HepG2 (cell line): ENCODE results near the gene COQ5. TPM values are rescaled to one million over a fixed set of nuclear protein-coding genes. Genes with fewer than 3 reads are reported as not detected.

ENCODE experiments used
- ATAC-seq: fragments of 200-7000 bp; cut with Tn5 transposase; 3 replicates; pipeline ENCODE4 v1.9.1; 2020; ENCODE audit warnings: mild to moderate bottlenecking, moderate library complexity
- BruUV-seq: library from RNA; stranded (reverse); fragments of 400-500 nt; replicated peaks from 2 replicates; lab custom pipeline; 2021; lab: Mats Ljungman, UMichigan
- CTCF ChIA-PET: fragments of 300-600 bp; formaldehyde crosslinking; extraction: SDS; loops from one replicate; lab custom pipeline; 2021; ENCODE audit warnings: low total read pairs, inconsistent platforms, low intra/inter-chr PET ratio; lab: Yijun Ruan, JAX
- POLR2A ChIA-PET: fragments of 350-600 bp; sonication (Branson Sonifier 250); formaldehyde crosslinking; loops from one replicate; lab custom pipeline; 2020; ENCODE audit warnings: antibody characterized with exemption, inconsistent platforms; lab: Yijun Ruan, JAX
- DNase-seq: peaks from one replicate; pipeline ENCODE4 v3.0.0-alpha.2; 2015; ENCODE audit warnings: low spot score
- FAIRE-seq: peaks from 3 replicates; lab custom pipeline; 2011; peaks lifted over from hg19 to GRCh38; lab: Jason Lieb, UNC
- H2AFZ ChIP-seq: one replicate; pipeline ENCODE4 v1.6.1; 2011; ENCODE audit warnings: low read length, inconsistent platforms
- H3K27ac ChIP-seq: fragments of 300-600 bp; 3 replicates; pipeline ENCODE4 v1.8.0; 2011; ENCODE audit warnings: mixed run types, mild to moderate bottlenecking, mixed read lengths, low read length, inconsistent platforms; ENCODE audit not compliant: insufficient read depth; ENCODE audit errors: extremely low read length
- H3K27me3 ChIP-seq, 2 experiments: fragments of 200-600 bp in 1 of 2; 2 replicates in 1 of 2; 3 replicates in 1 of 2; pipeline versions ENCODE4 v1.6.0 to v1.8.0; 2011; ENCODE audit warnings: low read length in 2 of 2, mild to moderate bottlenecking in 2 of 2, moderate library complexity in 2 of 2, inconsistent platforms in 1 of 2; ENCODE audit not compliant: insufficient read depth in 2 of 2, control insufficient read depth in 1 of 2
- H3K36me3 ChIP-seq, 2 experiments: fragments of 200-600 bp in 1 of 2; replicated peaks in 1 of 2; 2 replicates in 1 of 2; 3 replicates in 1 of 2; pipeline versions ENCODE4 v1.5.1 to v1.8.0; 2011; ENCODE audit warnings: low read length in 2 of 2, inconsistent platforms in 1 of 2; ENCODE audit not compliant: insufficient read depth in 2 of 2, control insufficient read depth in 1 of 2
- H3K4me1 ChIP-seq: 2 replicates; pipeline ENCODE4 v1.5.1; 2012; ENCODE audit warnings: low read length, inconsistent platforms; ENCODE audit not compliant: insufficient read depth
- H3K4me2 ChIP-seq: 2 replicates; pipeline ENCODE4 v1.6.0; 2011; ENCODE audit warnings: low read depth, low read length, inconsistent platforms
- H3K4me3 ChIP-seq, 3 experiments: fragments of 200-600 bp in 1 of 3; sonication (generic), shearing (Covaris generic) in 1 of 3; replicated peaks in 1 of 3; 2 replicates each; pipeline ENCODE4 v1.5.1; 2011 to 2016; ENCODE audit warnings: low read length in 3 of 3, inconsistent platforms in 2 of 3, low read depth in 2 of 3, mild to moderate bottlenecking in 2 of 3, control low read depth in 1 of 3, mixed read lengths in 1 of 3; ENCODE audit not compliant: insufficient read depth in 1 of 3
- H3K79me2 ChIP-seq: one replicate; pipeline ENCODE4 v1.6.1; 2011; ENCODE audit warnings: low read length, inconsistent platforms; ENCODE audit not compliant: insufficient read depth
- H3K9ac ChIP-seq: 2 replicates; pipeline ENCODE4 v1.6.0; 2011; ENCODE audit warnings: mild to moderate bottlenecking, low read depth, low read length, inconsistent platforms; ENCODE audit not compliant: insufficient read depth
- H3K9me3 ChIP-seq: 2 replicates; pipeline ENCODE4 v1.5.1; 2012; ENCODE audit warnings: mild to moderate bottlenecking, low read length
- H4K20me1 ChIP-seq: 2 replicates; pipeline ENCODE4 v1.6.0; 2011; ENCODE audit warnings: inconsistent platforms, mild to moderate bottlenecking, low read length, moderate library complexity; ENCODE audit not compliant: insufficient read depth
- ARNT2 ChIP-seq: sonication (generic); formaldehyde crosslinking; IDR thresholded peaks from 2 replicates; pipeline ENCODE4 v1.8.0; 2022; ENCODE audit warnings: mild to moderate bottlenecking, low read depth, missing genetic modification reagents, moderate library complexity
- FOXC1 ChIP-seq: sonication (generic); formaldehyde crosslinking; IDR thresholded peaks from 2 replicates; pipeline ENCODE4 v1.8.0; 2022; ENCODE audit warnings: mild to moderate bottlenecking, missing genetic modification reagents, borderline replicate concordance
- GLI4 ChIP-seq: sonication (generic); formaldehyde crosslinking; IDR thresholded peaks from 2 replicates; pipeline ENCODE4 v1.5.1; 2020; ENCODE audit warnings: missing genetic modification reagents, mild to moderate bottlenecking, moderate library complexity, borderline replicate concordance
- HIVEP1 ChIP-seq: sonication (generic); formaldehyde crosslinking; IDR thresholded peaks from 2 replicates; pipeline ENCODE4 v1.4.0; 2020; ENCODE audit warnings: mild to moderate bottlenecking, missing genetic modification reagents
- NFIC ChIP-seq: IDR thresholded peaks from 2 replicates; pipeline ENCODE4 v1.6.1; 2012; ENCODE audit warnings: mild to moderate bottlenecking, low read length, inconsistent platforms
- NFRKB ChIP-seq: fragments of 450-650 bp; IDR thresholded peaks from 2 replicates; pipeline ENCODE4 v1.6.1; 2017
- PCBP2 ChIP-seq: fragments of 200-400 bp; formaldehyde crosslinking; optimal IDR thresholded peaks from 2 replicates; pipeline ENCODE3; 2018; ENCODE audit warnings: low read length, low read depth; ENCODE audit not compliant: poor library complexity, severe bottlenecking
- SP4 ChIP-seq: sonication (generic); formaldehyde crosslinking; IDR thresholded peaks from 2 replicates; pipeline ENCODE4 v1.8.1; 2023; ENCODE audit warnings: mild to moderate bottlenecking, missing genetic modification reagents
- TBX2 ChIP-seq: sonication (generic); formaldehyde crosslinking; IDR thresholded peaks from 2 replicates; pipeline ENCODE4 v1.5.0; 2020; ENCODE audit warnings: missing genetic modification reagents, mild to moderate bottlenecking, borderline replicate concordance
- ZNF12 ChIP-seq: sonication (generic); formaldehyde crosslinking; IDR thresholded peaks from 2 replicates; pipeline ENCODE4 v1.5.0; 2020; ENCODE audit warnings: missing genetic modification reagents
- ZNF256 ChIP-seq: sonication (generic); formaldehyde crosslinking; conservative IDR thresholded peaks from 2 replicates; pipeline ENCODE4 v1.4.0; 2020; ENCODE audit warnings: missing genetic modification reagents
- ZNF550 ChIP-seq: sonication (generic); formaldehyde crosslinking; IDR thresholded peaks from 2 replicates; pipeline ENCODE4 v1.4.0; 2020; ENCODE audit warnings: mild to moderate bottlenecking, missing genetic modification reagents, borderline replicate concordance
- ZNF670 ChIP-seq: sonication (generic); formaldehyde crosslinking; IDR thresholded peaks from 2 replicates; pipeline ENCODE4 v1.8.0; 2022; ENCODE audit warnings: mild to moderate bottlenecking, missing genetic modification reagents, borderline replicate concordance
- ZNF678 ChIP-seq: sonication (generic); formaldehyde crosslinking; IDR thresholded peaks from 2 replicates; pipeline ENCODE4 v1.4.0; 2020; ENCODE audit warnings: mild to moderate bottlenecking, missing genetic modification reagents
- ZNF7 ChIP-seq: IDR thresholded peaks from 2 replicates; pipeline ENCODE4 v1.6.1; 2016; ENCODE audit warnings: missing biosample characterization, missing genetic modification reagents
- ZNF766 ChIP-seq: sonication (generic); formaldehyde crosslinking; IDR thresholded peaks from 2 replicates; pipeline ENCODE4 v1.5.0; 2020; ENCODE audit warnings: missing genetic modification reagents, borderline replicate concordance
- WGBS: methylation state at CpG from one replicate; pipeline ENCODE4 v1.1.6; 2017; ENCODE audit warnings: low lambda C conversion rate; 5-methylcytosine and 5-hydroxymethylcytosine counted together
- in situ Hi-C: cut with HindIII; loops from 2 replicates; pipeline ENCODE4 v1.10.0; 2017; ENCODE audit warnings: low pct_unique_long_range_greater_than_20kb; ENCODE audit not compliant: extremely low pct_ligation_motif_present
- intact Hi-C: fragments of 100-400 bp; cut with micrococcal nuclease; formaldehyde crosslinking; loops from one replicate; pipeline ENCODE4 v1.10.0; 2022; ENCODE audit not compliant: unreplicated experiment
- polyA plus RNA-seq, 8 experiments: library from polyadenylated mRNA; depleted of rRNA in 3 of 8; stranded (reverse) in 7 of 8; unstranded in 1 of 8; fragments of >200 nt; fragmentation: Illumina TruSeq in 4 of 8; extraction: Trizol in 4 of 8; gene quantifications; 2 replicates each; pipeline versions ENCODE4 v1.2.1 to v1.2.3, GENCODE V29; 2011 to 2016; ENCODE audit warnings: low read depth in 4 of 8, missing spikeins in 1 of 8, mixed read lengths in 1 of 8; ENCODE audit not compliant: insufficient read depth in 1 of 8
- total RNA-seq, 5 experiments: library from RNA; depleted of rRNA; stranded (reverse); fragments of >200 nt; fragmentation: Illumina TruSeq; extraction: Trizol; gene quantifications; 2 replicates each; pipeline ENCODE4 v1.2.3, GENCODE V29; 2016; ENCODE audit warnings: low read depth in 1 of 5
- TF ChIP-seq, protein P1 (sequence below): sonication (generic); formaldehyde crosslinking; IDR thresholded peaks from 2 replicates; pipeline ENCODE4 v1.9.0; 2021; ENCODE audit warnings: mild to moderate bottlenecking, missing genetic modification reagents
- TF ChIP-seq, protein P2 (sequence below): sonication (generic); formaldehyde crosslinking; conservative IDR thresholded peaks from 2 replicates; pipeline ENCODE4 v1.4.0; 2020; ENCODE audit warnings: missing genetic modification reagents

Gene COQ5
- total and polyA plus RNA-seq, 2 of the 13 experiments (the other 11 are each of a cell fraction or from before 2014, with no cell fraction given) = 36.4 to 41.5 TPM

DNA sequence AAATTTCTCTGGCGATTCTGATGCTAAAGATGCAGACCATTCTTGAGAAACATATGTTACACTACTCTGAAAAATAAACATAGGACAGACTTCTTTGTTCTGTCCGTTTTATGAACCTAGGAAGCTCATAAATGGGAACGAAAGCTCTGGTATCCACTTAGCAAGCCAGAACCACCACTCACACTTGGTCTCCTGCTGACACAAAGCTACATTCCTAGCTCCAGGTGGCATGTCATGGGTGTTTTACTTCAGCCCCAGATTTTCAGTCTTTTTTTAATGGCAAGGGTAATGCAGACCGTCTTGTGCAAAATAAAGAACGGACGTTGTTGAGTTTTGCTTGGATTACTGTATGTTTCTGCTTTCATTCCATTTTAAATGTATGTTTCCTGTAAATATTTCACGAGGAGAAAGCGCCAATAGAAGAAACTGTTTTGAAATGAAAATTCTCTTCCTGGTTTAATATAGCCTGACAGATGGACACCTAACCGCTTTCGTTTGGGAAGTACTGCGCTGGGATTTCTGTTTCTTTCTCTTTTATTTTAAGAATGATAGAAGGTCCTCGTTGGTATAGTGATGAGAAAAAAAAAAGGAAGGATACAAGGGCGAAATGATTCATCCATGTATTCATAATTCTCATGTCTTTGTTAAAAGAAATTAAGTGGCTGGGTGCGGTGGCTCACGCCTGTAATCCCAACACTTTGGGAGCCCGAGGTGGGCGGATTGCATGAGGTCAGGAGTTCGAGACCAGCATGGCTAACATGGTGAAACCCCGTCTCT is 871 bp upstream of the COQ5 start:
- H2AFZ ChIP-seq = peak overlapping the region; percentile 72
- peak; percentile 81 for ATAC-seq
- ChIA-PET CTCF (no interaction called here), POLR2A (interaction anchor here (0.5 to 2.7 kb wide), 9 partner anchors 8 to 855 kb away, joined by 3 to 30 read pairs (median 9); partner anchors contain the start of genes DYNLL1, POP5 and RNU4-2)
- BruUV-seq = no TSS peak
- intact Hi-C loops = loop anchor here (2.0 to 5.0 kb wide), 3 partner anchors 21 to 73 kb away; partner anchors contain the start of gene SRSF9
- 3% methylated on average over 19 of the region's 19 CpGs for WGBS
- H3K9me3 ChIP-seq = no peaks in the 10 kb centered on the region
- H3K4me2 ChIP-seq = peak overlapping the region; percentile 92
- DNase-seq = peak; percentile 68
- no peaks in the 10 kb centered on the region for H4K20me1 ChIP-seq
- no peaks in the 10 kb centered on the region for H3K27me3 ChIP-seq
- no peaks in the 10 kb centered on the region for H3K4me1 ChIP-seq
- in situ Hi-C loops = no loop called here
- no peaks in the 10 kb centered on the region for H3K36me3 ChIP-seq
- H3K27ac ChIP-seq = peak overlapping the region; percentile 97
- H3K79me2 ChIP-seq = peaks cover 7% of the 10 kb centered on the region
- H3K9ac ChIP-seq = peak overlapping the region; percentile 95
- H3K4me3 ChIP-seq = peak overlapping the region; percentile 72 to 95 (median 82)
- peak; percentile 30 for FAIRE-seq
- TF ChIP-seq HIVEP1 (CRISPR knock-in tag) (no peak), TBX2 (CRISPR knock-in tag) (no peak), ZNF256 (CRISPR knock-in tag) (no peak), GLI4 (CRISPR knock-in tag) (0 out of 2 replicates have a peak, but pooled peaks have one; percentile 38), NFRKB (no peak), ZNF670 (no peak), NFIC (no peak), PCBP2 (no peak), ZNF12 (CRISPR knock-in tag) (no peak), SP4 (CRISPR knock-in tag) (no peak; the same call in 1 of the 2 replicates), ZNF766 (CRISPR knock-in tag) (no peak), ZNF678 (CRISPR knock-in tag) (no peak), ZNF550 (CRISPR knock-in tag) (no peak), ZNF7 (CRISPR knock-in tag) (no peak), ARNT2 (CRISPR knock-in tag) (no peak), FOXC1 (CRISPR knock-in tag) (no peak)
- TF ChIP-seq, protein P1, sequence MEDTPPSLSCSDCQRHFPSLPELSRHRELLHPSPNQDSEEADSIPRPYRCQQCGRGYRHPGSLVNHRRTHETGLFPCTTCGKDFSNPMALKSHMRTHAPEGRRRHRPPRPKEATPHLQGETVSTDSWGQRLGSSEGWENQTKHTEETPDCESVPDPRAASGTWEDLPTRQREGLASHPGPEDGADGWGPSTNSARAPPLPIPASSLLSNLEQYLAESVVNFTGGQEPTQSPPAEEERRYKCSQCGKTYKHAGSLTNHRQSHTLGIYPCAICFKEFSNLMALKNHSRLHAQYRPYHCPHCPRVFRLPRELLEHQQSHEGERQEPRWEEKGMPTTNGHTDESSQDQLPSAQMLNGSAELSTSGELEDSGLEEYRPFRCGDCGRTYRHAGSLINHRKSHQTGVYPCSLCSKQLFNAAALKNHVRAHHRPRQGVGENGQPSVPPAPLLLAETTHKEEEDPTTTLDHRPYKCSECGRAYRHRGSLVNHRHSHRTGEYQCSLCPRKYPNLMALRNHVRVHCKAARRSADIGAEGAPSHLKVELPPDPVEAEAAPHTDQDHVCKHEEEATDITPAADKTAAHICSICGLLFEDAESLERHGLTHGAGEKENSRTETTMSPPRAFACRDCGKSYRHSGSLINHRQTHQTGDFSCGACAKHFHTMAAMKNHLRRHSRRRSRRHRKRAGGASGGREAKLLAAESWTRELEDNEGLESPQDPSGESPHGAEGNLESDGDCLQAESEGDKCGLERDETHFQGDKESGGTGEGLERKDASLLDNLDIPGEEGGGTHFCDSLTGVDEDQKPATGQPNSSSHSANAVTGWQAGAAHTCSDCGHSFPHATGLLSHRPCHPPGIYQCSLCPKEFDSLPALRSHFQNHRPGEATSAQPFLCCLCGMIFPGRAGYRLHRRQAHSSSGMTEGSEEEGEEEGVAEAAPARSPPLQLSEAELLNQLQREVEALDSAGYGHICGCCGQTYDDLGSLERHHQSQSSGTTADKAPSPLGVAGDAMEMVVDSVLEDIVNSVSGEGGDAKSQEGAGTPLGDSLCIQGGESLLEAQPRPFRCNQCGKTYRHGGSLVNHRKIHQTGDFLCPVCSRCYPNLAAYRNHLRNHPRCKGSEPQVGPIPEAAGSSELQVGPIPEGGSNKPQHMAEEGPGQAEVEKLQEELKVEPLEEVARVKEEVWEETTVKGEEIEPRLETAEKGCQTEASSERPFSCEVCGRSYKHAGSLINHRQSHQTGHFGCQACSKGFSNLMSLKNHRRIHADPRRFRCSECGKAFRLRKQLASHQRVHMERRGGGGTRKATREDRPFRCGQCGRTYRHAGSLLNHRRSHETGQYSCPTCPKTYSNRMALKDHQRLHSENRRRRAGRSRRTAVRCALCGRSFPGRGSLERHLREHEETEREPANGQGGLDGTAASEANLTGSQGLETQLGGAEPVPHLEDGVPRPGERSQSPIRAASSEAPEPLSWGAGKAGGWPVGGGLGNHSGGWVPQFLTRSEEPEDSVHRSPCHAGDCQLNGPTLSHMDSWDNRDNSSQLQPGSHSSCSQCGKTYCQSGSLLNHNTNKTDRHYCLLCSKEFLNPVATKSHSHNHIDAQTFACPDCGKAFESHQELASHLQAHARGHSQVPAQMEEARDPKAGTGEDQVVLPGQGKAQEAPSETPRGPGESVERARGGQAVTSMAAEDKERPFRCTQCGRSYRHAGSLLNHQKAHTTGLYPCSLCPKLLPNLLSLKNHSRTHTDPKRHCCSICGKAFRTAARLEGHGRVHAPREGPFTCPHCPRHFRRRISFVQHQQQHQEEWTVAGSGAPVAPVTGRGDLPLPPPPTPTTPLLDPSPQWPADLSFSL (CRISPR knock-in tag) = 0 out of 2 replicates have a peak, but pooled peaks have one; percentile 19
- TF ChIP-seq, protein P2, sequence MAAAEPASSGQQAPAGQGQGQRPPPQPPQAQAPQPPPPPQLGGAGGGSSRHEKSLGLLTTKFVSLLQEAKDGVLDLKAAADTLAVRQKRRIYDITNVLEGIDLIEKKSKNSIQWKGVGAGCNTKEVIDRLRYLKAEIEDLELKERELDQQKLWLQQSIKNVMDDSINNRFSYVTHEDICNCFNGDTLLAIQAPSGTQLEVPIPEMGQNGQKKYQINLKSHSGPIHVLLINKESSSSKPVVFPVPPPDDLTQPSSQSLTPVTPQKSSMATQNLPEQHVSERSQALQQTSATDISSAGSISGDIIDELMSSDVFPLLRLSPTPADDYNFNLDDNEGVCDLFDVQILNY (CRISPR knock-in tag) = no peak
